NK-92 (cell line): ENCODE data around the gene GRIN2A.

Experiments used
- DNase-seq: peaks from one replicate; lab custom pipeline; 2025; ENCODE audit not compliant: unreplicated experiment; lab: John Stamatoyannopoulos, UW

GRIN2A gene

GRCh38 chr16:9826656-9827055, 355.6 kb downstream of the GRIN2A start:
- no peak for DNase-seq

- DNase-seq = no peak
These were observed 357.8 kb downstream of the GRIN2A start for GRCh38 chr16:9824200-9825068.

- DNase-seq = no peak
These were observed 358.7 kb downstream of the GRIN2A start for GRCh38 chr16:9823510-9823909.

GRCh38 chr16:9821970-9822369, 360.3 kb downstream of the GRIN2A start:
- DNase-seq = no peak

- no peak for DNase-seq
These were observed 360.9 kb downstream of the GRIN2A start for GRCh38 chr16:9821331-9821730.

- no peak for DNase-seq
These were observed 361.6 kb downstream of the GRIN2A start for GRCh38 chr16:9820476-9821246.

GRCh38 chr16:9818702-9819101, 363.5 kb downstream of the GRIN2A start:
- no peak for DNase-seq

GRCh38 chr16:9817586-9817985, 364.6 kb downstream of the GRIN2A start:
- no peak for DNase-seq

- DNase-seq = no peak
These were observed 365.6 kb downstream of the GRIN2A start for GRCh38 chr16:9816644-9817043.

GRCh38 chr16:9813665-9814064, 368.6 kb downstream of the GRIN2A start:
- DNase-seq = no peak

GRCh38 chr16:9808210-9808609, 374.0 kb downstream of the GRIN2A start:
- DNase-seq = no peak

GRCh38 chr16:9807302-9807701, 374.9 kb downstream of the GRIN2A start:
- DNase-seq = no peak

GRCh38 chr16:9805109-9805508, 377.1 kb downstream of the GRIN2A start:
- DNase-seq = no peak

GRCh38 chr16:9802160-9802559, 380.1 kb downstream of the GRIN2A start:
- no peak for DNase-seq

- no peak for DNase-seq
These were observed 380.6 kb downstream of the GRIN2A start for GRCh38 chr16:9801651-9802050.

GRCh38 chr16:9800186-9800738, 382.0 kb downstream of the GRIN2A start:
- DNase-seq = no peak

- no peak for DNase-seq
These were observed 383.2 kb downstream of the GRIN2A start for GRCh38 chr16:9798952-9799580.

- DNase-seq = no peak
These were observed 383.8 kb downstream of the GRIN2A start for GRCh38 chr16:9798474-9798873.

- no peak for DNase-seq
These were observed 384.9 kb downstream of the GRIN2A start for GRCh38 chr16:9797306-9797705.

- DNase-seq = no peak
These were observed 388.6 kb downstream of the GRIN2A start for GRCh38 chr16:9793623-9794022.

GRCh38 chr16:9791556-9791955, 390.7 kb downstream of the GRIN2A start:
- no peak for DNase-seq
